WERI-Rb-1 (cell line): ENCODE measurements around the gene TMBIM4.

Source experiments
- DNase-seq: peaks from one replicate; pipeline ENCODE4 v3.0.0-alpha.2; 2020
- H3K27ac ChIP-seq: fragments of 250-450 bp; sonication (Bioruptor Pico); 2 replicates; pipeline ENCODE4 v1.5.1; 2020; ENCODE audit warnings: mild to moderate bottlenecking, moderate library complexity
- H3K27me3 ChIP-seq: fragments of 250-450 bp; sonication (Bioruptor Pico); 2 replicates; pipeline ENCODE4 v1.5.1; 2021; ENCODE audit warnings: mild to moderate bottlenecking, low read depth, moderate library complexity; ENCODE audit not compliant: insufficient read depth, severe bottlenecking
- H3K36me3 ChIP-seq: fragments of 250-450 bp; sonication (Bioruptor Pico); 2 replicates; pipeline ENCODE4 v1.5.1; 2020; ENCODE audit warnings: mild to moderate bottlenecking, moderate library complexity
- H3K4me3 ChIP-seq: 2 replicates; pipeline ENCODE4 v1.5.1; 2011; ENCODE audit warnings: low read depth, mild to moderate bottlenecking, control low read depth, low read length
- H3K9me3 ChIP-seq: fragments of 250-450 bp; sonication (Bioruptor Pico); 2 replicates; pipeline ENCODE4 v1.5.1; 2021; ENCODE audit warnings: mild to moderate bottlenecking, moderate library complexity; ENCODE audit not compliant: severe bottlenecking
- TF ChIP-seq, protein P1 (sequence below): IDR thresholded peaks from 2 replicates; pipeline ENCODE4 v1.5.1; 2011; ENCODE audit warnings: low read depth, mild to moderate bottlenecking, control low read depth, inconsistent platforms, low read length

The TMBIM4 gene

DNA sequence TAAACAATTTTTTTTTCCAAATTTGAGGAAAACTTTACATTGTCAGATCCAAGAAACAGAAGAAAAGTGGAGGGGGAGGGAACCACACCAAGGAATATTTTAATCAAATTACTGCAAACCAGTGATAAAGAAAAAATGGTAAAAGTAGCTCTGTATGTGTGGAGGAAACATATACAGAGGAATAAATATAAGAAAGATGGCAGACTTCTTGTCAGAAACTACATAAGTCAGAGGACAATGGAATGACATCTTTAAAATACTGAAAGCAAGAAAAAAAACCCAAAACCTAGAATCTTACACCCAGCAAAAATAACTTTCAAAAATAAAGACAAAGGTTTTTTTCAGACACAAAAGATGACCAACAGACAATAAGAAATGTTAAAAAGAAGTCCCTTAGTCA lies 29.1 kb downstream of the TMBIM4 start:
- Histone ChIP-seq H3K4me3 (no peak overlapping the region), H3K27ac (no peak overlapping the region), H3K27me3 (no peaks in the 10 kb centered on the region), H3K36me3 (peaks cover 18% of the 10 kb centered on the region), H3K9me3 (peaks cover 5% of the 10 kb centered on the region)
- TF ChIP-seq, protein P1, sequence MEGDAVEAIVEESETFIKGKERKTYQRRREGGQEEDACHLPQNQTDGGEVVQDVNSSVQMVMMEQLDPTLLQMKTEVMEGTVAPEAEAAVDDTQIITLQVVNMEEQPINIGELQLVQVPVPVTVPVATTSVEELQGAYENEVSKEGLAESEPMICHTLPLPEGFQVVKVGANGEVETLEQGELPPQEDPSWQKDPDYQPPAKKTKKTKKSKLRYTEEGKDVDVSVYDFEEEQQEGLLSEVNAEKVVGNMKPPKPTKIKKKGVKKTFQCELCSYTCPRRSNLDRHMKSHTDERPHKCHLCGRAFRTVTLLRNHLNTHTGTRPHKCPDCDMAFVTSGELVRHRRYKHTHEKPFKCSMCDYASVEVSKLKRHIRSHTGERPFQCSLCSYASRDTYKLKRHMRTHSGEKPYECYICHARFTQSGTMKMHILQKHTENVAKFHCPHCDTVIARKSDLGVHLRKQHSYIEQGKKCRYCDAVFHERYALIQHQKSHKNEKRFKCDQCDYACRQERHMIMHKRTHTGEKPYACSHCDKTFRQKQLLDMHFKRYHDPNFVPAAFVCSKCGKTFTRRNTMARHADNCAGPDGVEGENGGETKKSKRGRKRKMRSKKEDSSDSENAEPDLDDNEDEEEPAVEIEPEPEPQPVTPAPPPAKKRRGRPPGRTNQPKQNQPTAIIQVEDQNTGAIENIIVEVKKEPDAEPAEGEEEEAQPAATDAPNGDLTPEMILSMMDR, result no peak
- no peak for DNase-seq

DNA sequence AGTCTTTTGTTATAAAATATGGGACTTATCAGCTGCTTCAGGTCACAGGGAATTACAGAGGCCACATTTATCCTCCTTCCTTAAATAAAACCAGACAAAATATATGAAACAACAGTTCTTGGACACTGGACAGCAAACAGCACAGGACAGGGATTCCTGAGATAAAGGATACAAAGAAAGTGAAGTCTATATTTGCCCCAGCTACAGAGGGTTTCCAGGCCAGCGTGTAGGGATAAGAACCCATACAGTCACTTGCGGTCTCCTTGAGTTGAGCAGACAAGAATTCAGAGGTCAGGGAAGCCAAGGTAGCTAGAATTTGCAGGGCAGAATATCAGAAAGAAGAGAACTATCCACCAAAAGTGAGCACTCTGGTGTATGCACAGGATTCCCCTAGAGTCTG lies 30.5 kb downstream of the TMBIM4 start:
- H3K27ac ChIP-seq, result no peak overlapping the region
- no peaks in the 10 kb centered on the region for H3K27me3 ChIP-seq
- TF ChIP-seq, protein P1, result no peak
- H3K9me3 ChIP-seq, result peaks cover 5% of the 10 kb centered on the region
- no peak overlapping the region for H3K4me3 ChIP-seq
- no peak for DNase-seq
- peaks cover 18% of the 10 kb centered on the region for H3K36me3 ChIP-seq

DNA sequence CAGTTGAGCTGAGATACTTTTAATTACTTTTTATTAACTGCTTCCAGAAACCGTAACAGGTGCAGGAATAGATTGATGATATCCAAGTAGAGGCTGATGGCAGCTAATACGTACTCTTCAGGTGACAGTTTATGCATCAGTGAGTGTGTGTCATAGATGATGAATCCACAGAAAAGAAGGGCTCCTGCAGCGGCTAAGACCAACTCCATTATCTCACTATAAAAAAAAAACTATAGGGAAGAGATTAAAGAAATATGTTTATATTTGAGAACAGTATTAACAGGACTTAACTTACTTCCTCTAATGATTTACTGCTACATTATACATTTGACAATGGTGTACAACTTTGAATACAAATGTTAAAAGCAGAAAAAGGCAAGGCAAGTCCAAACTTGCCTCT lies 31.9 kb downstream of the TMBIM4 start:
- Histone ChIP-seq H3K36me3 (peaks cover 21% of the 10 kb centered on the region), H3K4me3 (no peak overlapping the region), H3K27ac (no peak overlapping the region), H3K27me3 (no peaks in the 10 kb centered on the region), H3K9me3 (peaks cover 5% of the 10 kb centered on the region)
- TF ChIP-seq, protein P1, result no peak
- no peak for DNase-seq

DNA sequence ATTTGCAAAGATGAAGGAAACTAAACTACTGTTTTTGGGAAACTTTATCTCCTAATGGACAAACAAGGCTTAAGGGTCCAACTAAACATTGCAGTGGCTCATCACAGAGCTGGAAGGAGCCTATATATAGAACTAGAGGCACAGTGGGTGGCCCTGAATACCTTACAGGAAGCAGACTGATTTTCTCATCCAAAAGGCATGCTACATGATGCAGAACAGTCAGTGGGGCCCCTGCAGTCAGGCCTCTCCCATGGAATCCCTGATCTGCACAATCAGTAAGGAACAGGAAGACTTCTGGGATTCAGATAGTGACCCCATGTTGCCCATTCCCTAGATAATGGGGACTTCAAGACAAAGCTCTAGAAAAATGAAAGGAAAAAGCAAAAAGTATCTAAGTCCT lies 37.4 kb downstream of the TMBIM4 start:
- Histone ChIP-seq H3K27ac (no peak overlapping the region), H3K4me3 (no peak overlapping the region), H3K9me3 (no peaks in the 10 kb centered on the region), H3K27me3 (no peaks in the 10 kb centered on the region), H3K36me3 (peaks cover 27% of the 10 kb centered on the region)
- TF ChIP-seq, protein P1, result no peak
- DNase-seq, result no peak

DNA sequence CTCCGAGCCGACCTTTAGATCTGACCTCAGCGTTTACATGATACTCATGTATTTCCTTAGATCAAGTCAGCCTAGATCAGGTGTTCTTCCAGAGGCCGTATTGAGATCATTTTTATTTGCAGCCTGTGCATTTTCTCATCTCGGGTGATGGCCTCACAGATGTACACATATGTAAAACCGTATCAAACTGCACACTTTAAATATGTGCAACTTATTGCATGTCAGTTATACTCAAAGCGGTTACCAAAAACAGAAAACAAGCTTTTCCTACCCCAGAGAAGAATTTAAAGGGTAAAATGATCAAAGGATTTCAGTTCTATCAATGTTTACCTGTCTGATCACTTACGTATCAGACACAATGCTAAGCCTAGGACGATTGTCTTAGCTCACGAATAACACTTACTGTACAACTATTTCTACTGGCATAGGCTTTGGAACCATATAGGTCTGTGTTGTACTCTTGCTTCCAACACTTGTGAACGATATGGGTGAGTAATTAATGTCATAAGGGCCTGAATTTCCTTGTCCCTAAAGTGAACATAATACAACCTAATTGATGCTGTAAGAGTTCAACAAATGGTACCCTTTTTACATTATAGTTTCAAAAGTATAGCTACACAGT lies 38.6 kb downstream of the TMBIM4 start:
- TF ChIP-seq, protein P1, result no peak
- Histone ChIP-seq H3K27me3 (no peaks in the 10 kb centered on the region), H3K36me3 (peaks cover 24% of the 10 kb centered on the region), H3K9me3 (no peaks in the 10 kb centered on the region), H3K27ac (peak overlapping the region; percentile 82), H3K4me3 (peak overlapping the region; percentile 95)
- no peak for DNase-seq
